Left kidney (tissue), 2 donors: ENCODE measurements around the gene MCHR1. TPM values are rescaled to one million over a fixed set of nuclear protein-coding genes. Genes with fewer than 3 reads are reported as not detected.

Source experiments
- DNase-seq: peaks from one replicate; pipeline ENCODE4 v3.0.0-alpha.2; 2013
- polyA plus RNA-seq: library from polyadenylated mRNA; unstranded; fragments of 120-200 nt; gene quantifications from one replicate; pipeline ENCODE4 v1.2.1, GENCODE V29; 2013; ENCODE audit not compliant: insufficient read length

The MCHR1 gene
- polyA plus RNA-seq, 1 donor, result 0.20 TPM

GRCh38 chr22:40727070-40727963 lies 48.0 kb downstream of the MCHR1 start:
- DNase-seq, result no peak

- DNase-seq, result no peak
These were observed 48.8 kb downstream of the MCHR1 start for GRCh38 chr22:40727964-40728615.

GRCh38 chr22:40728731-40729189 lies 49.5 kb downstream of the MCHR1 start:
- DNase-seq, result peak; percentile 59

GRCh38 chr22:40729284-40729683 lies 50.0 kb downstream of the MCHR1 start:
- DNase-seq, result no peak

Other genes starting within 250 kb of the MCHR1 start
- 22.7 TPM for gene MRTFA, start 42.8 kb upstream of the MCHR1 start, polyA plus RNA-seq
- 48.8 TPM for gene SLC25A17, start 139.9 kb downstream of the MCHR1 start, polyA plus RNA-seq
- gene ST13, start 177.2 kb downstream of the MCHR1 start, polyA plus RNA-seq, result 622 TPM
- 19.2 TPM for gene XPNPEP3, start 177.7 kb downstream of the MCHR1 start, polyA plus RNA-seq
- gene DNAJB7, start 182.6 kb downstream of the MCHR1 start, polyA plus RNA-seq, result 1.0 TPM